Thyroid gland (tissue), 4 donors: Measurements from ENCODE around the gene MRPL41.

ENCODE experiments used
- CTCF ChIP-seq, 6 experiments: fragments of 200-600 bp in 3 of 6; fragments of 450-650 bp in 3 of 6; sonication (generic) in 3 of 6; IDR thresholded peaks; one replicate each; pipeline ENCODE4 v1.5.1; 2016 to 2019; ENCODE audit warnings: antibody characterized with exemption in 6 of 6, mild to moderate bottlenecking in 2 of 6, inconsistent platforms in 1 of 6, moderate library complexity in 1 of 6
- POLR2A ChIP-seq, 2 donors: fragments of 450-650 bp; IDR thresholded peaks; one replicate each; pipeline ENCODE4 v1.6.1; 2017; ENCODE audit warnings: antibody characterized with exemption in 2 of 2, mild to moderate bottlenecking in 2 of 2, moderate library complexity in 1 of 2

DNA sequence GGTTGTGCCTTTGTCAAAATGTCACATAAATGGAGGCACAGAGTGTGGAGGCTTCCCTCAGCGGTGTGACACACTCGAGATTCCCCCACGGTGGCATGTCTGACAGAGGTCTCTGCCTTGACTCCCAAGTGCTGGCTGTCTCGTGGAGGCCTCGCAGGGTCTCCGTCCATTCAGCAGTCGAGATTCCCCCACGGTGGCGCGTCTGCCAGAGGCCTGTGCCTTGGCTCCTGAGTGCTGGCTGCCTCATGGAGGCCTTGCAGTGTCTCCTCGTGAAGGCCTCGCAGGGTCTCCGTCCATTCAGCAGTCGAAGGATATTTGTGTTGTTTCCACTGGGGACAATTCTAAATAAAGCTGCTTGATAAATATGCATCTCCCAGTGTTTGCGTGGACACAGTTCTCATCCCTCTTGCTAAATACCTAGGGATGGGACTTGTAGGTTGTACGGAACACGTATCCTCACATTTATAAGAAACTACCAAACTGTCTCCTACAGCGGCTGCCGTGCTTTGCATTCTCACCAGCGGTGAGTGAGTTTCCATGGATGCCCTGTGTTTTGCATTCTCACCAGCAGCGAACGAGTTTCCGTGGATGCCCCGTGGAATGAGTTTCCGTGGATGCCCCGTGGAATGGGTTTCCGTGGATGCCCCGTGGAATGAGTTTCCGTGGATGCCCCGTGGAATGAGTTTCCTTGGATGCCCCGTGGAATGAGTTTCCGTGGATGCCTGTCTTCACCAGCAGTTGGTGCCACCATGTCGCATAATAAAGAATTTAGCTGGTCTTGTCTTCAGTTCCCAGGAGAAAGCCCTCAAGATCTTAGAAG lies 27.3 kb upstream of the MRPL41 start:
- TF ChIP-seq CTCF (IDR thresholded peaks at IDR 0.05) (no peak), POLR2A (IDR thresholded peaks at IDR 0.05) (no peak)
